Measurements from ENCODE around the gene NAV3.

NAV3 gene

GRCh38 chr12:77941401-77941800 lies 110.7 kb downstream of the NAV3 start:
- no peaks in the 10 kb centered on the region for H3K79me2 ChIP-seq (ENCODE audit: control insufficient read depth, low read length)
- H3K27me3 ChIP-seq (ENCODE audit: control insufficient read depth, low read length) = no peaks in the 10 kb centered on the region
- no peak overlapping the region for H3K27ac ChIP-seq (ENCODE audit: low read depth, low read length)
- no peaks in the 10 kb centered on the region for H3F3A ChIP-seq (ENCODE audit: control insufficient read depth, insufficient read depth)
- H4K20me1 ChIP-seq (ENCODE audit: control insufficient read depth, insufficient read depth, low read depth, low read length) = no peaks in the 10 kb centered on the region
- H3K9me2 ChIP-seq (replicated peaks; ENCODE audit: control insufficient read depth, low read length) = no peaks in the 10 kb centered on the region
- H3K36me3 ChIP-seq (ENCODE audit: control insufficient read depth, low read length) = no peaks in the 10 kb centered on the region
- H3K4me3 ChIP-seq (ENCODE audit: low read length) = no peak overlapping the region
- H3K4me1 ChIP-seq (ENCODE audit: control insufficient read depth, low read length) = peaks cover 15% of the 10 kb centered on the region
- H3K9me3 ChIP-seq (ENCODE audit: control insufficient read depth, insufficient read depth, low read length) = no peaks in the 10 kb centered on the region
- TF ChIP-seq CTCF (IDR thresholded peaks at IDR 0.05; ENCODE audit: low read depth, low read length, poor library complexity, severe bottlenecking) = no peak
- H3K4me2 ChIP-seq (ENCODE audit: low read length) = no peak overlapping the region

GRCh38 chr12:77943466-77943865 lies 112.8 kb downstream of the NAV3 start:
- no peak for TF ChIP-seq EZH2phosphoT487 (IDR thresholded peaks at IDR 0.05; ENCODE audit: borderline replicate concordance, low read length)
- no peak for TF ChIP-seq CTCF (IDR thresholded peaks at IDR 0.05; ENCODE audit: low read depth, low read length, poor library complexity, severe bottlenecking)
- H3K4me3 ChIP-seq (ENCODE audit: low read length) = no peak overlapping the region
- no peaks in the 10 kb centered on the region for H3K9me3 ChIP-seq (ENCODE audit: control insufficient read depth, insufficient read depth, low read length)
- no peaks in the 10 kb centered on the region for H3K9me2 ChIP-seq (replicated peaks; ENCODE audit: control insufficient read depth, low read length)
- H3F3A ChIP-seq (ENCODE audit: control insufficient read depth, insufficient read depth) = no peaks in the 10 kb centered on the region
- H3K4me2 ChIP-seq (ENCODE audit: low read length) = no peak overlapping the region
- H4K20me1 ChIP-seq (ENCODE audit: control insufficient read depth, insufficient read depth, low read depth, low read length) = no peaks in the 10 kb centered on the region
- H3K27ac ChIP-seq (ENCODE audit: low read depth, low read length) = no peak overlapping the region
- H3K4me1 ChIP-seq (ENCODE audit: control insufficient read depth, low read length) = peaks cover 15% of the 10 kb centered on the region
- no peaks in the 10 kb centered on the region for H3K79me2 ChIP-seq (ENCODE audit: control insufficient read depth, low read length)
- no peaks in the 10 kb centered on the region for H3K27me3 ChIP-seq (ENCODE audit: control insufficient read depth, low read length)
- H3K36me3 ChIP-seq (ENCODE audit: control insufficient read depth, low read length) = no peaks in the 10 kb centered on the region

- H3K4me2 ChIP-seq (ENCODE audit: low read length) = no peak overlapping the region
- H3K79me2 ChIP-seq (ENCODE audit: control insufficient read depth, low read length) = no peaks in the 10 kb centered on the region
- H3K4me1 ChIP-seq (ENCODE audit: control insufficient read depth, low read length) = no peaks in the 10 kb centered on the region
- H3K9me3 ChIP-seq (ENCODE audit: control insufficient read depth, insufficient read depth, low read length) = no peaks in the 10 kb centered on the region
- H3K36me3 ChIP-seq (ENCODE audit: control insufficient read depth, low read length) = no peaks in the 10 kb centered on the region
- TF ChIP-seq EZH2phosphoT487 (IDR thresholded peaks at IDR 0.05; ENCODE audit: borderline replicate concordance, low read length) (no peak), CTCF (IDR thresholded peaks at IDR 0.05; ENCODE audit: low read depth, low read length, poor library complexity, severe bottlenecking) (no peak)
- no peaks in the 10 kb centered on the region for H3K9me2 ChIP-seq (replicated peaks; ENCODE audit: control insufficient read depth, low read length)
- H3F3A ChIP-seq (ENCODE audit: control insufficient read depth, insufficient read depth) = no peaks in the 10 kb centered on the region
- H3K4me3 ChIP-seq (ENCODE audit: low read length) = no peak overlapping the region
- no peaks in the 10 kb centered on the region for H3K27me3 ChIP-seq (ENCODE audit: control insufficient read depth, low read length)
- no peaks in the 10 kb centered on the region for H4K20me1 ChIP-seq (ENCODE audit: control insufficient read depth, insufficient read depth, low read depth, low read length)
- no peak overlapping the region for H3K27ac ChIP-seq (ENCODE audit: low read depth, low read length)
These were observed 115.9 kb downstream of the NAV3 start for GRCh38 chr12:77946541-77947061.

GRCh38 chr12:77947330-77947729 lies 116.6 kb downstream of the NAV3 start:
- Histone ChIP-seq H3K4me2 (ENCODE audit: low read length) (no peak overlapping the region), H4K20me1 (ENCODE audit: control insufficient read depth, insufficient read depth, low read depth, low read length) (no peaks in the 10 kb centered on the region), H3K36me3 (ENCODE audit: control insufficient read depth, low read length) (no peaks in the 10 kb centered on the region), H3K4me1 (ENCODE audit: control insufficient read depth, low read length) (no peaks in the 10 kb centered on the region), H3K9me2 (replicated peaks; ENCODE audit: control insufficient read depth, low read length) (no peaks in the 10 kb centered on the region), H3K9me3 (ENCODE audit: control insufficient read depth, insufficient read depth, low read length) (no peaks in the 10 kb centered on the region), H3K27ac (ENCODE audit: low read depth, low read length) (no peak overlapping the region), H3K27me3 (ENCODE audit: control insufficient read depth, low read length) (no peaks in the 10 kb centered on the region), H3F3A (ENCODE audit: control insufficient read depth, insufficient read depth) (no peaks in the 10 kb centered on the region), H3K4me3 (ENCODE audit: low read length) (no peak overlapping the region), H3K79me2 (ENCODE audit: control insufficient read depth, low read length) (no peaks in the 10 kb centered on the region)
- TF ChIP-seq CTCF (IDR thresholded peaks at IDR 0.05; ENCODE audit: low read depth, low read length, poor library complexity, severe bottlenecking) = no peak
- TF ChIP-seq EZH2phosphoT487 (IDR thresholded peaks at IDR 0.05; ENCODE audit: borderline replicate concordance, low read length) = no peak
